Endothelial cell of umbilical vein (primary cell): Measurements from ENCODE around the gene FRZB. TPM values are rescaled to one million over a fixed set of nuclear protein-coding genes. Genes with fewer than 3 reads are reported as not detected.

Experiments
- BruUV-seq: library from RNA; stranded (reverse); fragments of 400-500 nt; replicated peaks from 2 replicates; lab custom pipeline; 2021; lab: Mats Ljungman, UMichigan
- CTCF ChIA-PET: fragments of 300-600, 350-600 bp; sonication (Branson Sonifier 250); formaldehyde crosslinking; loops from one replicate; lab custom pipeline; 2021; ENCODE audit warnings: antibody characterized with exemption, inconsistent platforms; lab: Charles Lee
- POLR2A ChIA-PET: fragments of 300-600, 350-600 bp; sonication (Branson Sonifier 250); formaldehyde crosslinking; loops from one replicate; lab custom pipeline; 2021; ENCODE audit warnings: antibody characterized with exemption, inconsistent platforms; lab: Charles Lee
- DNase-seq: peaks from one replicate; pipeline ENCODE4 v3.0.0-alpha.2; 2011; ENCODE audit warnings: low read depth, low spot score
- FAIRE-seq: peaks from 2 replicates; lab custom pipeline; 2011; peaks lifted over from hg19 to GRCh38; lab: Jason Lieb, UNC
- H2AFZ ChIP-seq: 2 replicates; pipeline ENCODE4 v1.6.0; 2012; ENCODE audit warnings: low read depth, low read length, control low read depth, inconsistent platforms
- H3K27ac ChIP-seq: 2 replicates; pipeline ENCODE4 v1.5.1; 2011; ENCODE audit warnings: low read depth, mild to moderate bottlenecking, control low read depth, low read length, moderate library complexity; ENCODE audit not compliant: insufficient read depth
- H3K27me3 ChIP-seq, 2 experiments: 2 replicates each; pipeline versions ENCODE4 v1.6.0 to v1.6.1; 2011; ENCODE audit warnings: low read length in 2 of 2, mixed read lengths in 1 of 2; ENCODE audit not compliant: control insufficient read depth in 2 of 2, insufficient read depth in 2 of 2
- H3K36me3 ChIP-seq, 2 experiments: 2 replicates in 1 of 2; 3 replicates in 1 of 2; pipeline ENCODE4 v1.5.1; 2011; ENCODE audit warnings: low read length in 2 of 2, mild to moderate bottlenecking in 1 of 2, moderate library complexity in 1 of 2; ENCODE audit not compliant: control insufficient read depth in 2 of 2, insufficient read depth in 2 of 2; ENCODE audit errors: extremely low read depth in 1 of 2
- H3K4me1 ChIP-seq: 3 replicates; pipeline ENCODE4 v1.5.1; 2011; ENCODE audit warnings: mild to moderate bottlenecking, low read length; ENCODE audit not compliant: control insufficient read depth, insufficient read depth; ENCODE audit errors: extremely low read depth
- H3K4me2 ChIP-seq: 2 replicates; pipeline ENCODE4 v1.6.1; 2011; ENCODE audit warnings: low read length, control low read depth, mixed read lengths; ENCODE audit not compliant: insufficient read depth
- H3K4me3 ChIP-seq, 3 experiments: fragments of 200-600 bp in 1 of 3; sonication (generic), shearing (Covaris generic) in 1 of 3; replicated peaks in 1 of 3; 2 replicates each; pipeline ENCODE4 v1.5.1; 2011 to 2016; ENCODE audit warnings: control low read depth in 3 of 3, low read length in 3 of 3, mild to moderate bottlenecking in 2 of 3, inconsistent platforms in 1 of 3, low read depth in 1 of 3, moderate library complexity in 1 of 3; ENCODE audit not compliant: insufficient read depth in 1 of 3
- H3K79me2 ChIP-seq: 2 replicates; pipeline ENCODE4 v1.6.0; 2012; ENCODE audit warnings: low read length, inconsistent platforms; ENCODE audit not compliant: control insufficient read depth, insufficient read depth
- H3K9ac ChIP-seq: replicated peaks from 2 replicates; pipeline ENCODE3; 2011; ENCODE audit warnings: low read length, control low read depth; ENCODE audit not compliant: insufficient read depth; ENCODE audit errors: extremely low read depth
- H3K9me1 ChIP-seq: replicated peaks from 3 replicates; pipeline ENCODE4 v1.6.0; 2011; ENCODE audit warnings: mild to moderate bottlenecking, low read length; ENCODE audit not compliant: control insufficient read depth, insufficient read depth; ENCODE audit errors: extremely low read depth
- H3K9me3 ChIP-seq: replicated peaks from 2 replicates; pipeline ENCODE4 v1.5.1; 2012; ENCODE audit warnings: low read length, inconsistent platforms; ENCODE audit not compliant: control insufficient read depth, insufficient read depth
- H4K20me1 ChIP-seq: replicated peaks from 2 replicates; pipeline ENCODE3; 2011; ENCODE audit warnings: mild to moderate bottlenecking, low read length; ENCODE audit not compliant: control insufficient read depth, insufficient read depth; ENCODE audit errors: extremely low read depth
- EZH2 ChIP-seq: IDR thresholded peaks from 2 replicates; pipeline ENCODE4 v1.6.1; 2012; ENCODE audit warnings: borderline replicate concordance, low read depth, mild to moderate bottlenecking, moderate library complexity, low read length, inconsistent platforms; ENCODE audit not compliant: severe bottlenecking
- FOS ChIP-seq: IDR thresholded peaks from 2 replicates; pipeline ENCODE4 v1.6.1; 2011; ENCODE audit warnings: mild to moderate bottlenecking, low read length, moderate library complexity, borderline replicate concordance; ENCODE audit not compliant: insufficient read depth
- JUN ChIP-seq: IDR thresholded peaks from 2 replicates; pipeline ENCODE4 v1.6.1; 2011; ENCODE audit warnings: borderline replicate concordance, low read depth; ENCODE audit not compliant: insufficient read length, insufficient read depth
- MYC ChIP-seq: IDR thresholded peaks from one replicate; pipeline ENCODE4 v1.6.1; 2011; ENCODE audit warnings: mild to moderate bottlenecking, low read depth, low read length
- POLR2A ChIP-seq: IDR thresholded peaks from 2 replicates; pipeline ENCODE4 v1.6.1; 2012; ENCODE audit warnings: low read depth, mild to moderate bottlenecking, control low read depth, low read length
- POLR2AphosphoS5 ChIP-seq: IDR thresholded peaks from 2 replicates; pipeline ENCODE4 v1.6.1; 2012; ENCODE audit warnings: low read depth, mild to moderate bottlenecking, control low read depth, low read length, moderate library complexity; ENCODE audit not compliant: insufficient read depth
- dilution Hi-C: fragments of 300-500 bp; cut with MboI; formaldehyde crosslinking; loops from one replicate; pipeline ENCODE4 v1.15.0; 2019; ENCODE audit warnings: low sequenced_read_pairs; ENCODE audit not compliant: extremely low pct_ligation_motif_present
- intact Hi-C: fragments of 100-400 bp; cut with micrococcal nuclease; formaldehyde crosslinking; loops from one replicate; pipeline ENCODE4 v1.10.0; 2022
- polyA plus RNA-seq, 4 experiments: library from polyadenylated mRNA; depleted of rRNA in 3 of 4; stranded (reverse) in 3 of 4; unstranded in 1 of 4; fragments of >200 nt; gene quantifications; 2 replicates each; pipeline versions ENCODE4 v1.2.1 to v1.2.3, GENCODE V29; 2011 to 2012; ENCODE audit warnings: missing spikeins in 1 of 4
- total RNA-seq: library from RNA; stranded (reverse); gene quantifications from 2 replicates; pipeline ENCODE4 v1.2.3, GENCODE V29; 2021
- TF ChIP-seq, protein P1 (sequence below): IDR thresholded peaks from 2 replicates; pipeline ENCODE4 v1.6.1; 2011; ENCODE audit not compliant: insufficient read depth, insufficient read length
- TF ChIP-seq, protein P2 (sequence below), 2 donors: IDR thresholded peaks; 1 replicate in 1 of 2; 2 replicates in 1 of 2; pipeline ENCODE4 v1.5.1; 2011; ENCODE audit warnings: low read length in 2 of 2, mild to moderate bottlenecking in 2 of 2, moderate library complexity in 2 of 2, control low read depth in 1 of 2, inconsistent platforms in 1 of 2, low read depth in 1 of 2; ENCODE audit not compliant: insufficient read depth in 1 of 2; ENCODE audit errors: extremely low read depth in 1 of 2

Gene FRZB
- total and polyA plus RNA-seq, 2 donors (not counting 3 experiments of a cell fraction or from before 2014, with no cell fraction given): 0.04 TPM; not detected in 1

DNA sequence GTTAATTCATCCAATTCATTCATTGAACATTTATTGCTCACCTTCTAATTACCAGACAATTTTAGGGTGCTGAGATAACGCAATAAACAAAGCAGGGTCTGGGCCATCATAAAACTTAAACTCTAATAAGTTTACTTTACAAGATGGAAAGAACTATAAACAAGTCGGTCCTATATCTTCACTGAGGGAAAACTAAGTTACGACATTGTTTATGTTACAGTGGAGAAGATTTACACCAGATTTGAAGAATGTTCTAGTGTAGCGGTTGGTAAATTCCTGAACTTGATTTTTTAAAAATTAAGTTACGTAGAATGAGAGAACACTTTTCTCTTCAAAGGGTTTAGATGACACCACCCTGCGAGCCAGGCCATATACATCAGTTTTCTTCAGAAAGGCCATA lies 20.7 kb upstream of the FRZB start:
- dilution Hi-C loops (no loop called here), intact Hi-C loops (no loop called here)
- ChIA-PET CTCF (no interaction called here), POLR2A (no interaction called here)
- no peaks in the 10 kb centered on the region for H3K9me1 ChIP-seq
- no peak overlapping the region for H2AFZ ChIP-seq
- H4K20me1 ChIP-seq: no peaks in the 10 kb centered on the region
- FAIRE-seq (no peak), DNase-seq (no peak)
- no peaks in the 10 kb centered on the region for H3K27me3 ChIP-seq
- H3K27ac ChIP-seq: no peak overlapping the region
- no peaks in the 10 kb centered on the region for H3K4me1 ChIP-seq
- BruUV-seq: no TSS peak
- no peak overlapping the region for H3K9ac ChIP-seq
- TF ChIP-seq JUN: no peak
- no peak for TF ChIP-seq EZH2
- TF ChIP-seq, protein P1, sequence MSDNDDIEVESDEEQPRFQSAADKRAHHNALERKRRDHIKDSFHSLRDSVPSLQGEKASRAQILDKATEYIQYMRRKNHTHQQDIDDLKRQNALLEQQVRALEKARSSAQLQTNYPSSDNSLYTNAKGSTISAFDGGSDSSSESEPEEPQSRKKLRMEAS: no peak
- no peak for TF ChIP-seq POLR2AphosphoS5
- TF ChIP-seq FOS: no peak
- TF ChIP-seq, protein P2, sequence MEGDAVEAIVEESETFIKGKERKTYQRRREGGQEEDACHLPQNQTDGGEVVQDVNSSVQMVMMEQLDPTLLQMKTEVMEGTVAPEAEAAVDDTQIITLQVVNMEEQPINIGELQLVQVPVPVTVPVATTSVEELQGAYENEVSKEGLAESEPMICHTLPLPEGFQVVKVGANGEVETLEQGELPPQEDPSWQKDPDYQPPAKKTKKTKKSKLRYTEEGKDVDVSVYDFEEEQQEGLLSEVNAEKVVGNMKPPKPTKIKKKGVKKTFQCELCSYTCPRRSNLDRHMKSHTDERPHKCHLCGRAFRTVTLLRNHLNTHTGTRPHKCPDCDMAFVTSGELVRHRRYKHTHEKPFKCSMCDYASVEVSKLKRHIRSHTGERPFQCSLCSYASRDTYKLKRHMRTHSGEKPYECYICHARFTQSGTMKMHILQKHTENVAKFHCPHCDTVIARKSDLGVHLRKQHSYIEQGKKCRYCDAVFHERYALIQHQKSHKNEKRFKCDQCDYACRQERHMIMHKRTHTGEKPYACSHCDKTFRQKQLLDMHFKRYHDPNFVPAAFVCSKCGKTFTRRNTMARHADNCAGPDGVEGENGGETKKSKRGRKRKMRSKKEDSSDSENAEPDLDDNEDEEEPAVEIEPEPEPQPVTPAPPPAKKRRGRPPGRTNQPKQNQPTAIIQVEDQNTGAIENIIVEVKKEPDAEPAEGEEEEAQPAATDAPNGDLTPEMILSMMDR (IDR thresholded peaks at IDR 0.05; ENCODE audit: extremely low read depth in 1 of 2, insufficient read depth in 1 of 2, low read depth in 1 of 2, low read length in 2 of 2): no peak
- TF ChIP-seq MYC: no peak
- no peak for TF ChIP-seq POLR2A
- no peak overlapping the region for H3K4me2 ChIP-seq
- H3K4me3 ChIP-seq: no peak overlapping the region
- no peaks in the 10 kb centered on the region for H3K79me2 ChIP-seq
- H3K36me3 ChIP-seq: no peaks in the 10 kb centered on the region
- no peaks in the 10 kb centered on the region for H3K9me3 ChIP-seq
